HG03175 (cell line): ENCODE results near the gene ZNF134.

Source experiments
- ATAC-seq: cut with Tn5 transposase; IDR thresholded peaks from one replicate; pipeline ENCODE4 v1.9.1; 2021; ENCODE audit warnings: mild to moderate bottlenecking, moderate library complexity; ENCODE audit not compliant: unreplicated experiment

ZNF134 gene

DNA sequence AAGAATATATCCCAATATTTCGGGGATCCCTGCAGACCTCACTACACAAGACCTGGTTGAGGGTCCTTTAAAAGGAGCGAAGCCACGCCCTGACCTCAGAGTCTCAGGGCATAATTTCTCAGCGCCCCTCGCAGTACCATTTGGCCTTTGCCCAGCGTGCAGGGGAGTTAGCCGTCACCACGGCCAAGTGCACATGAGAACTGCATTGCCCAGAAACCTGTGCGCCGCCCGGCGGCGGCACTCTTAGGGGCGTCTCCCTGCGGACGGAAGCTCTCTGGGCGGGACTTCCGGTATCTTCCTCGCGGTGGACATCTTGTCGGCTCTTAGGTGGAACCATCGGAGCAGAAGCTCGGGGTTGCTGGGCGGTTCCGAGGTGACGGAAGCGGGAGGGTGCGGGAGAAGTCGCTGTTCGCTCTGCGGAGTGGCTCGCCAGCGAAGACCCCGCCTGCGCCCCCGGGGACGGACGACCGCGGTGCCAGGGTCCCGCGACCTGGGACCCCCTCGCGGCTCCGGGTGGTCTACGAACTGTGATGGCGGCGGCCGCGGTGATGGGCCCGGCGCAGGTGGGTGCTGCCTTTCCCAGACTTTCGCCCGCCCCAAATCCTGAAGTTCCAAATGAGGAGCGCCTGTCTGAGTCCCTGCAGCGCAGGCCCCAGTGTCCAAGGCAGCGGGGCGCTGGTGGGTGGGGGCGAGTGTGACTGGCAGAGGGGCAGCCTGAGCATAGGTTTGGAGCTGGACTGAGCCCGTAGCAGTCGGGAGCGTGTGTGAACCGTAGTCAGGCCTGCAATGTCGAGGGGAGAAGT lies at the start of gene ZNF134:
Gene ZNF134 (plus strand): TSS at position 302 of the 803 bp plus-strand sequence. CDS start 5,227 bp downstream, outside the sequence.
- ATAC-seq = peak; percentile 97

- ATAC-seq = no peak
Observed at GRCh38 chr19:57566396-57567265, 47.4 kb upstream of the ZNF134 start.

GRCh38 chr19:57570707-57571106 lies 43.3 kb upstream of the ZNF134 start:
- no peak for ATAC-seq

GRCh38 chr19:57572415-57572947 lies 41.6 kb upstream of the ZNF134 start:
- ATAC-seq = no peak

- ATAC-seq = no peak
Observed at GRCh38 chr19:57576661-57577060, 37.4 kb upstream of the ZNF134 start.

GRCh38 chr19:57578487-57579205 lies 35.4 kb upstream of the ZNF134 start, which contains the start of gene ZNF416:
Gene ZNF416 (minus strand): TSS chr19:57578911. CDS start chr19:57578704, 207 bp downstream.
- peak; percentile 94 for ATAC-seq

DNA sequence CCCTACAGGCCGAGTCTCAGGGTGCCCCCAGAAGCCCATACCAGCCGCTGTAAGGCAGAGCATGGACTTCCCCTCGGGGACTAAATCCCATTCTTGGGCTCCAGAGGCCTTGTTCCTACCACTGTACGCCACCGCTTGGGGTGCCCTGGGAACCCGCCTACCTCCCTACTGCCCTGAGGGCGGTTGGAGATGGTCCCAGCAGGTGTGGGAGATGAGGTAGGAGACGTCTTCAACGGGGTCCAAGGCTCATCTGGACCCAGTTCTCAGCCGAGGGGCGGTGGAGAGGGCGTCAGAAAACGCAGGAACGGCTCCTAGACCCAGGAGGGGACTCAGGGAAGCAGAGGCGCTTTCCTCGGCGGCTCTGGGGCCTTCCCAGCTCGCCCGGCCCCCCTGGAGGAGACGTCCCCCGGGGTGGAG lies 30.9 kb upstream of the ZNF134 start:
- ATAC-seq = no peak

DNA sequence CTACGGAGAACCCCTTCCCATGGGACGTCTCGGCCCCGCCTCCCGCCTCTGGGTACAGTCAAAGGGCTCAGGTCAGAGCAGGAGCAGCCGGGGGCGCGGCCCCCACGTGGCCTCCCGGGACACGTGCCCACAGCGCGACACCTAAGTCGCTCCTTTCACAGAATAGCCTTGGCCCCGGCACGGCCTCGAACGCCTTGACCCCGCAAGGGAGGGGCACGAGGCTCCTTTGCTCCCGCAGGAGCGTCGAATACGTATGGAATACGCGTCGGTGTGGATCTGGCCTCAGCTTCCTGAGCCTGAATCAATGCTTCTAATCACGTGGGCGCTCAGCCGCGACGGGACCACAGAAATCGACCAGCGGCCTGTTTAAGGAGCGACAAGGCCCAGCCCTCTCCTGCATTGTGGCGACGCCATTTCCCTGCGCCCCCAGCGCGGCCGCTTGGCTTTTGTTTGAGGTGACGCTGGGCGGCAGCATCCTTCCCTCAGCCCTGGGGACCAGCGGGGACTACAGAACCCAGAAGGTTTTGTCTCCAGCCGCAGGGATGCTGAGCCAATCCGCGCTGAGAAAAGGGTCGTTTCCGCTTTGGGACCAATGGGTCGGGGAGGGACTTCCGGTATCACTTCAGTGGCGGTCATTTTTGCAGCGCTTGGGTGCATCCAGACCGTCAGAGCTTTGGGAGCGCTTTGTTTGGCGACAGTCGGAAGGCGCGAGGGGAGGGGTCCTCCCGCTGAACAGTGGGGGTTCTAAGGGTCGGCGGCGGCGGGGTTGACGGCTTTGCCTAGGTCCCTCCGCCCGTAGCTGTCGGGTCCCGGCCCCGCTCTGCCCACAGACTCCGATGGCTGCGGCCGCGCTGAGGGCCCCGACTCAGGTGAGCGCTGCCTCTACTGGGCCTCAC lies 30.3 kb upstream of the ZNF134 start, which contains the start of gene ZIK1:
Gene ZIK1 (plus strand): TSS at position 625 of the 896 bp plus-strand sequence. CDS start 212 bp downstream, at position 837.
- peak; percentile 85 for ATAC-seq

- no peak for ATAC-seq
Observed at GRCh38 chr19:57587529-57587928, 26.5 kb upstream of the ZNF134 start.

- no peak for ATAC-seq
Observed at GRCh38 chr19:57599377-57599760, 14.7 kb upstream of the ZNF134 start.

DNA sequence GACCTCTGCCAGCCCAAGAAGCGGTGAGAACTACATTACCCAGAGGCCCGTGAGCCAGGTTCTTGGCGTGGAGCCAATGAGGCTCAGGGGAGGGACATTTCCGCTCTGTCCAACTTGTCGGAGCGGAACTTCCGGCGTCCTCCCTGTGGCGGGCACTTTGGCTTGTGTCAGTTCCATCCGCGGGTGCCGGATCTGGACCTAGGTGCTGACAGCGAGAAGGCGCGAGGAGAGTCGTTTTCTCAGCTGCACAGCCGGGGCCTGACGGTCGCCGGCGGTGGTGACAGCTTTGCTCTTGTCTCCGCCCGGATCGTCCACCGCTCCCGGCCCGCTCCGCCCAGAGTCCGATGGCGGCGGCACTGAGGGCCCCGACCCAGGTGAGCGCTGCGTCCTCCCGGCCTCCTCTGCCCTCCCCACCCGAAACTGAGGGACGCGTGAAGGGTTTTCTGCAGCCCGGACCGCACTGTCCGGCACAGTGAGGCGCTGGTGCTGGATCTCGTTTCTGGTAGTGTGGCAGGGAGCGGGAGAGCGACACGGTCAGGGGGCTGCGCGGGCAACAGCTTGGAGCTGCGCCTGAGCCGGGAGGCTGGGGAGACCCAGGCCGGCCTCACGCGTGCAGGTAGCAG lies 14.2 kb upstream of the ZNF134 start, which contains the start of gene ZNF530:
Gene ZNF530 (plus strand): TSS at position 125 of the 623 bp plus-strand sequence. CDS start 4,461 bp downstream, outside the sequence.
- peak; percentile 95 for ATAC-seq

DNA sequence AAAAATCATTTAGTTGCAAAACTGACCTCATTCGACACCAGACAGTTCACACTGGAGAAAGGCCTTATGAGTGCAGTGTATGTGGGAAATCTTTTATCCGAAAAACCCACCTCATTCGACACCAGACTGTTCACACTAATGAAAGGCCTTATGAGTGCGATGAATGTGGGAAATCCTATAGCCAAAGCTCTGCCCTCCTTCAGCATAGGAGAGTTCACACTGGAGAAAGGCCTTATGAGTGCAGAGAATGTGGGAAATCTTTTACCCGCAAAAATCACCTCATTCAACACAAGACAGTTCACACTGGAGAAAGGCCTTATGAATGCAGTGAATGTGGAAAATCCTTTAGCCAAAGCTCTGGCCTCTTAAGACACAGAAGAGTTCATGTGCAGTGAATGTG lies 7.1 kb upstream of the ZNF134 start:
- no peak for ATAC-seq

DNA sequence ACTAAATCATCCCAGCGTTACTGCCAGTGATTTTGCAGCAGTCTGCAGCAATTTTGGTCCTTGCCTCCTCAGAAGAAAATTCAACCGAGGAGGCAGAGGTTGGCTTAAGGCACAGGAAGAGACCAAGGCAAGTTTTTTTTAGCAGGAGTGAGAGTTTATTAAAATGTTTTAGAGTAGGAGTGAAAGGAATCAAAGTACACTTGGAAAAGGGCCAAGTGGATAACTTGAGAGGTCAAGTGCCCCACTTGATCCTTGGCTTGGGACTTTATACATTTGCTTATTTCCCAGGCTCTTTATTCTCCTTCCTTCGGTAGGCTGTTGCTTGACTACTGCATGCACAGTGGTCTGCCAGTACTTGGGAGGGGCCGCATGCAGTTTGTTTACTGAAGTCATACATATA lies 2.9 kb upstream of the ZNF134 start:
- ATAC-seq = no peak

DNA sequence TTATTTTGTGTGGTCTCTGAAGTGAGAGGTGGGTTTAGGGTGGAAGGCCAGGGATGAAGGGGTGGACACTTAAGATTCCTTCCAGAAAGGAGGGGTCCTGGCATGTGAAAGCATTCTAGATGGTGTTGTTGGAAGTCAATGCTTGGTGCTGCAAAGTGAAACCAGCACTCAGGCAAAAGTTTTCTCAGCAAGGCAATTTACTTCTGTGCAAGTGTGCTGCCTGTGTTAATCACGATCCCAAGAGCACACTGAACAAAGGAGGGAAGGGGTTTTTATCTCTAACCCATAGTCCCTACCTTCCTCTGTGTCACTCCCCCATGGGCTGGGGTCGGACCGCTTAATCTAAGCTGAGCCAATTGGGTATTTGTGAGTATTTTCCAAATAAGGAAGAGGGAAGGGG lies 1.3 kb downstream of the ZNF134 start:
- ATAC-seq = no peak

DNA sequence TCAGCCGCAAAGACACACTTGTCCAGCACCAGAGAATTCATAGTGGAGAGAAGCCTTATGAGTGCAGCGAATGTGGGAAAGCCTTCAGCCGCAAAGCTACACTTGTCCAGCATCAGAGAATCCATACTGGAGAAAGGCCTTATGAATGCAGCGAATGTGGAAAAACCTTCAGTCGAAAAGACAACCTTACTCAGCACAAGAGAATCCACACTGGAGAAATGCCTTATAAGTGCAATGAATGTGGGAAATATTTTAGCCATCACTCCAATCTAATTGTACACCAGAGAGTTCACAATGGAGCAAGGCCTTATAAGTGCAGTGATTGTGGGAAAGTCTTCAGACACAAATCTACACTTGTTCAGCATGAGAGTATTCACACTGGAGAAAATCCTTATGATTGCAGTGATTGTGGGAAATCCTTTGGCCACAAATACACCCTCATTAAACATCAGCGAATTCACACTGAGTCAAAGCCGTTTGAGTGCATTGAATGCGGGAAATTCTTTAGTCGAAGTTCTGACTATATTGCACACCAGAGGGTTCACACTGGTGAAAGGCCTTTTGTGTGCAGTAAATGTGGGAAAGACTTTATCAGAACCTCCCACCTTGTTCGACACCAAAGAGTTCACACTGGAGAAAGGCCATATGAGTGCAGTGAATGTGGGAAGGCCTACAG lies 6.8 kb downstream of the ZNF134 start:
- ATAC-seq = no peak

GRCh38 chr19:57623091-57623490 lies 9.0 kb downstream of the ZNF134 start:
- ATAC-seq = no peak

GRCh38 chr19:57632987-57633831 lies 19.2 kb downstream of the ZNF134 start, which contains the start of gene ZNF211:
Gene ZNF211 (plus strand): TSS chr19:57633168. CDS start chr19:57633347, 179 bp downstream.
- ATAC-seq = peak; percentile 96

DNA sequence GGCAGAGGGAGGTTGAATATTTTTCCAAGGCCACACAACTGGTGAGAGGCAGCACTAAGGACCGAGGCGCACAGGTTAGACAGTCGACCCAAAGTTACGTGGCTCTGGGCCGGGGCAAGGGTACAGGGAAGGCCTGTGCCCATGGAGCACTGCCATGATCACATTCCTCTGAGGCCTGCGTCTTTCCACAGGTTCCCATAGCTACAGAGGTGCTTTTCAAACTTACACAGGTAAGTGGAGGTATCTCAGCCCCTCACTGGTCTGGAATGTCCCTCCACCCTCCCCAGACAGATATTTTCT lies 19.7 kb downstream of the ZNF134 start:
- no peak for ATAC-seq
